ENCODE data around the gene ACTR8. TPM values are rescaled to one million over a fixed set of nuclear protein-coding genes. Genes with fewer than 3 reads are reported as not detected.

The ACTR8 gene
- total RNA-seq, 1 experiment from 2014 or later, result 27.1 TPM

- DNase-seq (ENCODE audit: low read depth), result no peak
Measured at GRCh38 chr3:53834429-53835095, 47.4 kb downstream of the ACTR8 start.

GRCh38 chr3:53833700-53834099 lies 48.3 kb downstream of the ACTR8 start:
- no peak for DNase-seq (ENCODE audit: low read depth)

- DNase-seq (ENCODE audit: low read depth), result no peak
Measured at GRCh38 chr3:53833053-53833645, 48.8 kb downstream of the ACTR8 start.

DNA sequence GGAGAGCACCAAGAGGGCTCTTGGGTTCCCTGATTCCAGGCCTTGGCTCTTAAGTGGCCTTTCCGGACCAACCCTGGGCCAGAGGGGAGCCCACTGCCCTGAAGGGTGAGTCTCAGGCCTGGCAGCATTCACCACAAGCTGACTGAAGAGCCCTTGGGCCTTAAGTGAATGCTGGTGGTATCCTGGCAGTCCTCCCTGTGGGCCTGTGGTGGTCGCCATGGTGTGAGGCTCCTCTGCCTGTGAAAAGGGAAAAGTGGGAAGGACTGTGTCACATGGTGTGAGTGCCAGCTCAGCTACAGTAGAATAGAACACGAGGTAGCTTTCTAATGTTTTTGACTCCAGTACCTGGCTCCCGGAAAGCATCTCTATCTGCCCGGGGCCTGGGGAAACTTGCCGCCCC lies 51.0 kb downstream of the ACTR8 start:
- DNase-seq (ENCODE audit: low read depth), result no peak

GRCh38 chr3:53829605-53830004 lies 52.3 kb downstream of the ACTR8 start:
- DNase-seq (ENCODE audit: low read depth), result no peak

- no peak for DNase-seq (ENCODE audit: low read depth)
Measured at GRCh38 chr3:53828581-53828980, 53.4 kb downstream of the ACTR8 start.

DNA sequence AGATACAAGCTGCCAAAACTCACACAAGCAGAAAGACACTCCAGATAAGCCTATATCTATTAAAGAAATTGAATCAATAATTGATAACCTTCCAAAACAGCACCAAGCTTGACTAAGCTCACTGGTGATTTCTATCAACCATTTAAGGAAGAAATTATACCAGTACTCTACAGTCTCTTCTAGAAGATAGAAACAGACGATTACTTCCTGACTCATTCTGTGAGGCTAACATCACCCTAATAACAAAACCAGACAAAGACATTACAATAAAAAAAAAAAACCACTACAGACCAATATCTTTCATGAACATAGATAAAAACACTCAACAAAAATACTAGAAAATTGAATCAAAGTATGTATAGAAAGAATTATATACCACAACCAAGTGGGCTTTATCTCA lies 55.9 kb downstream of the ACTR8 start:
- DNase-seq (ENCODE audit: low read depth), result no peak

GRCh38 chr3:53824795-53825194 lies 57.2 kb downstream of the ACTR8 start:
- no peak for DNase-seq (ENCODE audit: low read depth)

GRCh38 chr3:53823956-53824657 lies 57.8 kb downstream of the ACTR8 start:
- DNase-seq (ENCODE audit: low read depth), result no peak

GRCh38 chr3:53823026-53823955 lies 58.7 kb downstream of the ACTR8 start:
- DNase-seq (ENCODE audit: low read depth), result no peak

- DNase-seq (ENCODE audit: low read depth), result no peak
Measured at GRCh38 chr3:53822331-53822741, 59.6 kb downstream of the ACTR8 start.

DNA sequence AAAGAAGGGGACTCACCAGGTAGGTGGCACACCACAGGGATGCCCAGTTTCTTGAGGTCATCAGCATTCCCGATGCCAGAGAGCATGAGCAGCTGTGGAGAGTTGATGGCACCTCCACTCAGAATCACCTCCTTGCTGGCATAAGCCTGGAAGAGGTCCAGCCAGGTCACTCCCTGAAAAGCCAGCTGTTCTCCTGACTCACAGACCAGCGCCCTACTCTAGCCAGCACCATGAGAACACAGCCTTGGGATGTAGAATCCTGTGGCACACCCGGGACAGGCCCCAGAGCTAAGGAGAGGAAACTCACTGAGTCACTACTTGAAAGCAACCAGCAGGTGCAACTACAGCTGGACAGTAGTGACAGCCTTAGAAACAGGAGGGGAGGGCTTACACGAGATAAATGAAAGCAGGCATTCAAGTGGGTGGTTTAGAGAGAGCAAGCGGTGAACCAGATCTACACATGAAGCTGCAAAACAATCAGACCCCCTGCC lies 60.3 kb downstream of the ACTR8 start:
- peak; percentile 17 for DNase-seq (ENCODE audit: low read depth)

DNA sequence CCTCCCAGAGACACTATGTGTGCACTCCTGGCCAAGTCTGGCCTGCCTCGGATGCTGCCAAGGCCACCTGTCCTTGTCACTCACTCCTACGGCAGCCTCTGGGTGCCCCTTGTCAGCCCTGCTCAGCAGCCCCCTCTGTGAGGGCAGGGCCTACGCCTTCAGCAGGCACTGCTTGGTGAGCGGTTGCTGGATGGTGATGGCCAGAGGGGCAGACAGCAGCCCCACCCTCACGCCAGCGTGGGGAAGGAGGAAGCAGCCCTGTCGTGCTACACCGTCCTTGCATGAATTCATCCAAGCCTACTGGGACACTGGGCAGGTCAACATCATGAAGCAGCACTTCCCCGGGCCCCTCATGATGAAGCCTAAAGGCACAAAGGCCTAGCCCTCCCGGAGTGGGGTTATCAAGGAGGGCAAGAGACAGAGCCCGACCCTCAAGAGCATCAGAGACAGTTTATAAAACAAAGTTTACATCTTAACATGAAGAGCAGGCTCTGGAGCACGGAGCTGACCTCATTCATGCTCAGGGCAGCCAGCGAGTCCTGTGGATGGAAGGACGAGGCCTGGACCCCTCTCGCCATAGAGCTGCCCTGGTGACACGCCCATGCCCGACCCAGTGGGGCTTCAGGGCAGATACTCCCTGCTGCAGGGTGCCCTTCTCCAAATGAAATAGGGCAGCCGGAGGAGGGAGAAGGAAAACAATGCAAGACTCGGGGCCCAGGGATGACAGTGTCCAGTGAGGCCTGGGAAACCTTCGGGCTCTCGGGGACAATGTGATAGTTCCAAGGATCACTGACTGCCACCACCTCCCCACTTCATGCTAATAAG lies 61.0 kb downstream of the ACTR8 start:
- no peak for DNase-seq (ENCODE audit: low read depth)

- DNase-seq (ENCODE audit: low read depth), result no peak
Measured at GRCh38 chr3:53820084-53820483, 61.9 kb downstream of the ACTR8 start.

DNA sequence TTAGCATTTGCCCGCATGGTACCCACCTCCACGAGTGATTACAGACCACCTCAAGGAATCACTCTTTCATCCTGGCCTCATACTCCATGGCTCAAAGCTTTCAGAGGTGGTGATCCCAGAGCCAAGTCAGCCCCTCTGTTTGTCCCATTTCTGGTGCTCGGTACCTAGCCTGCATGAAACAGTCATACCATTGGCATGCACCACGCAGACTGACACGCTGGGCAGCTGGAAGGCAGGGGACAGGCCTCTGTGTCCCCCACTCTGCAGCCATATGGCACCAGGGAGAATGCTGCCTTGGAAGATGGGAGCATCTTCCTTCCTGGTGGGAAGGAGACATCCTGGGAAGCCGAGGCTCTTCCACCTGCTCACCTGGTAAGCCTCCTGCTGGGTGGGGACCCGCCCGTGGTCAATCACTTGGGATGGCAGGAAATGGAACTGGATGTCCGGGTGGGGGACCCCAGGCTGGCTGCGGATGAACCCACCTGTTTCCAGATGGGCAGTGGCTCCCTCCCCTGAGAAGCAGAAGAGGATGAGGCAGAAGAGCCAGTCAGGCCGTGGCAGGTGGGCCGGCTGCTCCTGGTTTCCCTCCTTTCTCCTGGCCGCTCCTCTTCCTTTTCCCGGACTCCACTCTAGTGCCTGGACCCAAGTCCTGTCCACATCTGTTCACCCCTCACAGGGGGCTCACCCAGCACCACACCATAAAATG lies 62.6 kb downstream of the ACTR8 start:
- DNase-seq (ENCODE audit: low read depth), result no peak

DNA sequence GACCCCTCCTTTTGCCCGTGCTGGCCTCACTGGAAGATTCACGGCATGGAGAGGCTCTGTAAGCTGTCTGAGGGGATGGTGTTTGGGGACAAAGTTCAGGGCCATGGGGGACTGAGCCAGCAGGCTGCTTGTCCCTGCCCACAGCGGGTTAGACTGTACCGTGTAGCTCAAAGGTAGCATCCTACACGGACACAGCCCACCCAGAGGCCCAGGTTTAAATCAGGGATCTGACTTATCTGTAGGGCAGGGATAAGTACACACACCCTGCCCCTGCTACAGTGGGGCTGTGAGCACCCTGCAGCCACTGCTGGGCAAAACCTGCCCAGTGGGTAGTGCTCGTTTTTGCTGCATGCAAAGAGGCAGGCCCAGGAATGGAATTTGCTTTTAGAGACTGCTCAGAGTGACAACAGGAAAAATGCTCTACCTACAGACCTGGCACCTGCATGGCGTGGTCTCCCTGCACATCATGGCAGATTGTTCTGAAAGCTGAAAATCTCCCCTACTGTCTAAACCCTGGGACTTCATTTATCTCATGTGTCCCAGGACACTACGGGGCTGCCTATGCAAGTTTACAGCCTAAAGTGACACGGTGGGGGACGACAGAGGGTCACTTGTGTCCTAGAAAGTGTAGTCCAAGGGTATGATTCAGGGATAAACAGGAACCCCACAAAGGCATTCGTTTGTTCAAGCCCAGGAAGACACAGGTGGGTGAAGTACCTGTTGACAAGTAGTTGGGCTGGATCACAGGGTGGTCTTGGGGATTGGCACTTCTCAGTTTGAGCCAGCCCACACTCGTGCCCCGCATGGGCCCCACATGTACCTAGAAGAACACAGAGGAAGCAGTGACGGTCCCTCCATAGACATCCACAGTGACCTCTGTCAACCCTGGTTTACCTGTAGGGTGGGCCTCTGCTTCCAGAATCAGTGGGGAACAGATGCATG lies 63.5 kb downstream of the ACTR8 start:
- no peak for DNase-seq (ENCODE audit: low read depth)

DNA sequence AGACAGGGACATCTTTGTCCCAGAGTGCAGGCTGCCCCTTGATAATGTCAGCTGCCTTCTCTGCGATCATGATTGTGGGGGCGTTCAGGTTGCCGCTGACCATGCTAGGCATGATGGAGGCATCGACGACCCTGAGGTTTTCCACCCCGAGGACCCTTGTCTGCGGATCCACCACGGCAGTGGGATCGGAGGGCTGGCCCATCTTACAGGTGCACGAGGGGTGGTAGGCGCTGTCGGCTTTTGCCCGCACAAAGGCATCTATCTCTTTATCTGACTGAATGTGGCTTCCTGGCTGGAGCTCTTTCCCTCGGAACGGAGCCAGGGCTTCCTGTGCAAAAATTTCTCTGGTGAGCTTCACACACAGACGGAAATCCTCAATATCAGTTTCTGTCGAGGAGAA lies 64.1 kb downstream of the ACTR8 start:
- DNase-seq (ENCODE audit: low read depth), result no peak

GRCh38 chr3:53817211-53817610 lies 64.7 kb downstream of the ACTR8 start:
- no peak for DNase-seq (ENCODE audit: low read depth)
